ENCODE data around the gene ENAH. TPM values are rescaled to one million over a fixed set of nuclear protein-coding genes. Genes with fewer than 3 reads are reported as not detected.
"Not testable (repeated sequence)": the region's sequence is repeated elsewhere in the genome, so short reads cannot be mapped to it uniquely, and the experiment has no call there.

The ENAH gene
- total and polyA plus RNA-seq, 9 donors, result 59.4 to 178 (median 149) TPM

- peaks cover 24% of the 10 kb centered on the region for H3K4me1 ChIP-seq (ENCODE audit: control insufficient read depth, insufficient read depth, low read length)
- H3K27ac ChIP-seq (ENCODE audit: low read length), result no peak overlapping the region
- no peaks in the 10 kb centered on the region for H3K36me3 ChIP-seq (ENCODE audit: control insufficient read depth, insufficient read depth, low read length)
- WGBS (ENCODE audit: insufficient coverage), result no CpG with 5 or more reads among the region's 1 CpG
- no peak overlapping the region for H3K4me3 ChIP-seq (ENCODE audit: low read length)
- no peak for DNase-seq
- H3K9me3 ChIP-seq (replicated peaks; ENCODE audit: control insufficient read depth, low read depth, low read length), result no peaks in the 10 kb centered on the region
- H3K27me3 ChIP-seq (ENCODE audit: control insufficient read depth, insufficient read depth, low read length), result no peaks in the 10 kb centered on the region
Measured at GRCh38 chr1:225660544-225660946, 7.6 kb upstream of the ENAH start.

- Histone ChIP-seq H3K4me3 (ENCODE audit: low read length) (no peak overlapping the region), H3K36me3 (ENCODE audit: control insufficient read depth, insufficient read depth, low read length) (no peaks in the 10 kb centered on the region), H3K27me3 (ENCODE audit: control insufficient read depth, insufficient read depth, low read length) (no peaks in the 10 kb centered on the region), H3K4me1 (ENCODE audit: control insufficient read depth, insufficient read depth, low read length) (peaks cover 36% of the 10 kb centered on the region), H3K27ac (ENCODE audit: low read length) (peak overlapping the region; percentile 62), H3K9me3 (replicated peaks; ENCODE audit: control insufficient read depth, low read depth, low read length) (no peaks in the 10 kb centered on the region)
- WGBS (ENCODE audit: insufficient coverage), result no CpG with 5 or more reads among the region's 2 CpGs
- DNase-seq, result peak; percentile 89
Measured at GRCh38 chr1:225658041-225658440, 5.1 kb upstream of the ENAH start.

GRCh38 chr1:225657462-225657989, 4.6 kb upstream of the ENAH start:
- H3K4me3 ChIP-seq (ENCODE audit: low read length), result no peak overlapping the region
- no CpG with 5 or more reads among the region's 7 CpGs for WGBS (ENCODE audit: insufficient coverage)
- H3K4me1 ChIP-seq (ENCODE audit: control insufficient read depth, insufficient read depth, low read length), result peaks cover 36% of the 10 kb centered on the region
- H3K9me3 ChIP-seq (replicated peaks; ENCODE audit: control insufficient read depth, low read depth, low read length), result no peaks in the 10 kb centered on the region
- peak overlapping the region; percentile 62 for H3K27ac ChIP-seq (ENCODE audit: low read length)
- no peaks in the 10 kb centered on the region for H3K27me3 ChIP-seq (ENCODE audit: control insufficient read depth, insufficient read depth, low read length)
- no peaks in the 10 kb centered on the region for H3K36me3 ChIP-seq (ENCODE audit: control insufficient read depth, insufficient read depth, low read length)
- peak; percentile 69 for DNase-seq

- peaks cover 36% of the 10 kb centered on the region for H3K4me1 ChIP-seq (ENCODE audit: control insufficient read depth, insufficient read depth, low read length)
- H3K27me3 ChIP-seq (ENCODE audit: control insufficient read depth, insufficient read depth, low read length); H3K9me3 ChIP-seq (replicated peaks; ENCODE audit: control insufficient read depth, low read depth, low read length); DNase-seq; H3K36me3 ChIP-seq (ENCODE audit: control insufficient read depth, insufficient read depth, low read length); H3K4me3 ChIP-seq (ENCODE audit: low read length): not testable (repeated sequence)
- no CpG with 5 or more reads among the region's 3 CpGs for WGBS (ENCODE audit: insufficient coverage)
- H3K27ac ChIP-seq (ENCODE audit: low read length), result peak overlapping the region; percentile 97
Measured at GRCh38 chr1:225656259-225656655, 3.3 kb upstream of the ENAH start.

GRCh38 chr1:225655509-225656258, 2.8 kb upstream of the ENAH start:
- Histone ChIP-seq H3K27ac (ENCODE audit: low read length) (peak overlapping the region; percentile 97), H3K27me3 (ENCODE audit: control insufficient read depth, insufficient read depth, low read length) (no peaks in the 10 kb centered on the region), H3K9me3 (replicated peaks; ENCODE audit: control insufficient read depth, low read depth, low read length) (no peaks in the 10 kb centered on the region), H3K4me1 (ENCODE audit: control insufficient read depth, insufficient read depth, low read length) (peaks cover 36% of the 10 kb centered on the region), H3K4me3 (ENCODE audit: low read length) (no peak overlapping the region), H3K36me3 (ENCODE audit: control insufficient read depth, insufficient read depth, low read length) (no peaks in the 10 kb centered on the region)
- DNase-seq, result peak; percentile 99
- no CpG with 5 or more reads among the region's 4 CpGs for WGBS (ENCODE audit: insufficient coverage)

GRCh38 chr1:225654688-225655508, 2.0 kb upstream of the ENAH start:
- Histone ChIP-seq H3K9me3 (replicated peaks; ENCODE audit: control insufficient read depth, low read depth, low read length) (no peaks in the 10 kb centered on the region), H3K4me3 (ENCODE audit: low read length) (no peak overlapping the region), H3K27ac (ENCODE audit: low read length) (peak overlapping the region; percentile 97), H3K4me1 (ENCODE audit: control insufficient read depth, insufficient read depth, low read length) (peaks cover 36% of the 10 kb centered on the region), H3K27me3 (ENCODE audit: control insufficient read depth, insufficient read depth, low read length) (no peaks in the 10 kb centered on the region), H3K36me3 (ENCODE audit: control insufficient read depth, insufficient read depth, low read length) (no peaks in the 10 kb centered on the region)
- DNase-seq, result no peak
- no CpG with 5 or more reads among the region's 15 CpGs for WGBS (ENCODE audit: insufficient coverage)

GRCh38 chr1:225654277-225654597, 1.3 kb upstream of the ENAH start:
- Histone ChIP-seq H3K4me1 (ENCODE audit: control insufficient read depth, insufficient read depth, low read length) (peaks cover 36% of the 10 kb centered on the region), H3K27me3 (ENCODE audit: control insufficient read depth, insufficient read depth, low read length) (no peaks in the 10 kb centered on the region), H3K36me3 (ENCODE audit: control insufficient read depth, insufficient read depth, low read length) (no peaks in the 10 kb centered on the region), H3K27ac (ENCODE audit: low read length) (peak overlapping the region; percentile 97), H3K4me3 (ENCODE audit: low read length) (peak overlapping the region; percentile 77), H3K9me3 (replicated peaks; ENCODE audit: control insufficient read depth, low read depth, low read length) (no peaks in the 10 kb centered on the region)
- no CpG with 5 or more reads among the region's 4 CpGs for WGBS (ENCODE audit: insufficient coverage)
- DNase-seq, result peak; percentile 30

GRCh38 chr1:225653463-225654276, 747 bp upstream of the ENAH start:
- DNase-seq, result peak; percentile 91

GRCh38 chr1:225651872-225652728, 823 bp downstream of the ENAH start:
- Histone ChIP-seq H3K9me3 (replicated peaks; ENCODE audit: control insufficient read depth, low read depth, low read length) (no peaks in the 10 kb centered on the region), H3K4me3 (ENCODE audit: low read length) (peak overlapping the region; percentile 93), H3K27me3 (ENCODE audit: control insufficient read depth, insufficient read depth, low read length) (no peaks in the 10 kb centered on the region), H3K27ac (ENCODE audit: low read length) (peak overlapping the region; percentile 94), H3K4me1 (ENCODE audit: control insufficient read depth, insufficient read depth, low read length) (peaks cover 26% of the 10 kb centered on the region), H3K36me3 (ENCODE audit: control insufficient read depth, insufficient read depth, low read length) (no peaks in the 10 kb centered on the region)
- peak; percentile 82 for DNase-seq
- WGBS (ENCODE audit: insufficient coverage), result 1% methylated on average over 22 of the region's 45 CpGs

More at GRCh38 chr1:225653463-225654276, 747 bp upstream of the ENAH start:
- Histone ChIP-seq H3K4me1 (ENCODE audit: control insufficient read depth, insufficient read depth, low read length) (peaks cover 36% of the 10 kb centered on the region), H3K27me3 (ENCODE audit: control insufficient read depth, insufficient read depth, low read length) (no peaks in the 10 kb centered on the region), H3K4me3 (ENCODE audit: low read length) (peak overlapping the region; percentile 77), H3K9me3 (replicated peaks; ENCODE audit: control insufficient read depth, low read depth, low read length) (no peaks in the 10 kb centered on the region), H3K27ac (ENCODE audit: low read length) (peak overlapping the region; percentile 97), H3K36me3 (ENCODE audit: control insufficient read depth, insufficient read depth, low read length) (no peaks in the 10 kb centered on the region)
- under 1% methylated on average over 34 of the region's 70 CpGs for WGBS (ENCODE audit: insufficient coverage)

All from muscle of leg (tissue), 11 donors.